H54 (cell line): ENCODE results near the gene CCDC88A.

Experiments
- DNase-seq: peaks from one replicate; pipeline ENCODE4 v3.0.0; 2011; ENCODE audit warnings: low spot score, mixed read lengths; ENCODE audit not compliant: insufficient read length
- FAIRE-seq: peaks from 3 replicates; lab custom pipeline; 2011; peaks lifted over from hg19 to GRCh38; lab: Jason Lieb, UNC
- POLR2A ChIP-seq: IDR thresholded peaks from 2 replicates; pipeline ENCODE4 v1.6.1; 2011; ENCODE audit warnings: low read depth, mild to moderate bottlenecking, low read length

CCDC88A gene

GRCh38 chr2:55437515-55438390 lies 18.1 kb upstream of the CCDC88A start:
- no peak for TF ChIP-seq POLR2A
- no peak for FAIRE-seq
- no peak for DNase-seq

GRCh38 chr2:55431982-55432627 lies 12.4 kb upstream of the CCDC88A start:
- DNase-seq (no peak), FAIRE-seq (peak; percentile 94)
- TF ChIP-seq POLR2A, result no peak

- FAIRE-seq, result no peak
- no peak for TF ChIP-seq POLR2A
- no peak for DNase-seq
Measured at GRCh38 chr2:55430211-55430975, 10.7 kb upstream of the CCDC88A start.

GRCh38 chr2:55428258-55428657 lies 8.6 kb upstream of the CCDC88A start:
- no peak for TF ChIP-seq POLR2A
- DNase-seq (no peak), FAIRE-seq (no peak)

GRCh38 chr2:55425431-55425831 lies 5.8 kb upstream of the CCDC88A start:
- DNase-seq, result peak; percentile 26
- no peak for TF ChIP-seq POLR2A
- peak; percentile 89 for FAIRE-seq

- no peak for FAIRE-seq
- no peak for DNase-seq
- no peak for TF ChIP-seq POLR2A
Measured at GRCh38 chr2:55422876-55423665, 3.4 kb upstream of the CCDC88A start.

- DNase-seq, result no peak
- no peak for FAIRE-seq
- TF ChIP-seq POLR2A, result no peak
Measured at GRCh38 chr2:55421326-55421725, 1.7 kb upstream of the CCDC88A start.

GRCh38 chr2:55420871-55421270 lies 1.2 kb upstream of the CCDC88A start:
- no peak for FAIRE-seq
- no peak for TF ChIP-seq POLR2A

GRCh38 chr2:55420439-55420725 lies 726 bp upstream of the CCDC88A start:
- FAIRE-seq, result peak; percentile 80
- TF ChIP-seq POLR2A, result no peak
- DNase-seq, result no peak

More at GRCh38 chr2:55420871-55421270, 1.2 kb upstream of the CCDC88A start:
- no peak for DNase-seq

- TF ChIP-seq POLR2A, result no peak; the same call in 1 of the 2 replicates
- DNase-seq (no peak), FAIRE-seq (peak; percentile 53)
Measured at GRCh38 chr2:55419233-55419678, 400 bp downstream of the CCDC88A start.

GRCh38 chr2:55418512-55419232 lies 984 bp downstream of the CCDC88A start:
- DNase-seq, result no peak
- no peak for TF ChIP-seq POLR2A
- peak; percentile 86 for FAIRE-seq

- TF ChIP-seq POLR2A, result no peak
- FAIRE-seq, result peak; percentile 52
- DNase-seq, result no peak
Measured at GRCh38 chr2:55418072-55418471, 1.6 kb downstream of the CCDC88A start.

GRCh38 chr2:55416786-55417568 lies 2.7 kb downstream of the CCDC88A start:
- DNase-seq (no peak), FAIRE-seq (no peak)
- no peak for TF ChIP-seq POLR2A
